Astrocyte (in vitro differentiated cells and primary cell): ENCODE results near the gene SCAPER. TPM values are rescaled to one million over a fixed set of nuclear protein-coding genes. Genes with fewer than 3 reads are reported as not detected.
A peak's percentile ranks its signal among the peaks of the same experiment; 100 is the strongest.

Experiments used
- DNase-seq: peaks from one replicate; pipeline ENCODE4 v3.0.0-alpha.2; 2010; ENCODE audit warnings: low read depth
- FAIRE-seq: peaks from 2 replicates; lab custom pipeline; 2011; peaks lifted over from hg19 to GRCh38; lab: Jason Lieb, UNC
- H2AFZ ChIP-seq: 2 replicates; pipeline ENCODE4 v1.6.0; 2012; ENCODE audit warnings: low read depth, low read length, inconsistent platforms
- H3K27ac ChIP-seq: 2 replicates; pipeline ENCODE4 v1.5.1; 2011; ENCODE audit warnings: low read depth, low read length, inconsistent platforms
- H3K27me3 ChIP-seq: 2 replicates; pipeline ENCODE4 v1.6.0; 2011; ENCODE audit warnings: low read length, inconsistent platforms; ENCODE audit not compliant: insufficient read depth
- H3K36me3 ChIP-seq: 2 replicates; pipeline ENCODE4 v1.5.1; 2011; ENCODE audit warnings: low read length, inconsistent platforms; ENCODE audit not compliant: insufficient read depth
- H3K4me1 ChIP-seq: 2 replicates; pipeline ENCODE4 v1.5.1; 2011; ENCODE audit warnings: low read length, inconsistent platforms; ENCODE audit not compliant: insufficient read depth
- H3K4me2 ChIP-seq: 2 replicates; pipeline ENCODE4 v1.6.0; 2012; ENCODE audit warnings: low read length, inconsistent platforms
- H3K4me3 ChIP-seq: 2 replicates; pipeline ENCODE4 v1.5.1; 2011; ENCODE audit warnings: low read depth, mild to moderate bottlenecking, low read length, inconsistent platforms; ENCODE audit not compliant: insufficient read depth
- H3K79me2 ChIP-seq: 2 replicates; pipeline ENCODE4 v1.6.0; 2012; ENCODE audit warnings: mild to moderate bottlenecking, low read length, inconsistent platforms; ENCODE audit not compliant: insufficient read depth
- H3K9ac ChIP-seq: 2 replicates; pipeline ENCODE4 v1.6.0; 2012; ENCODE audit warnings: mild to moderate bottlenecking, low read length, inconsistent platforms
- H3K9me3 ChIP-seq: 2 replicates; pipeline ENCODE4 v1.5.1; 2012; ENCODE audit warnings: low read depth, mild to moderate bottlenecking, low read length, inconsistent platforms; ENCODE audit not compliant: insufficient read depth
- H4K20me1 ChIP-seq: 2 replicates; pipeline ENCODE4 v1.6.0; 2012; ENCODE audit warnings: low read length, inconsistent platforms; ENCODE audit not compliant: insufficient read depth
- H3K27ac Mint-ChIP-seq: one replicate; pipeline ENCODE4 v1.8.0; 2021; ENCODE audit warnings: mild to moderate bottlenecking, mixed read lengths; ENCODE audit not compliant: unreplicated experiment
- H3K27me3 Mint-ChIP-seq: one replicate; pipeline ENCODE4 v1.8.0; 2021; ENCODE audit warnings: low read depth, mixed read lengths; ENCODE audit not compliant: unreplicated experiment
- H3K36me3 Mint-ChIP-seq: one replicate; pipeline ENCODE4 v1.8.0; 2021; ENCODE audit warnings: low read depth, mixed read lengths; ENCODE audit not compliant: unreplicated experiment
- H3K4me1 Mint-ChIP-seq: one replicate; pipeline ENCODE4 v1.8.0; 2021; ENCODE audit warnings: low read depth, mixed read lengths; ENCODE audit not compliant: unreplicated experiment
- H3K4me3 Mint-ChIP-seq: one replicate; pipeline ENCODE4 v1.8.0; 2021; ENCODE audit warnings: mild to moderate bottlenecking, moderate library complexity, mixed read lengths; ENCODE audit not compliant: unreplicated experiment
- H3K9me3 Mint-ChIP-seq: one replicate; pipeline ENCODE4 v1.8.0; 2021; ENCODE audit warnings: mild to moderate bottlenecking, mixed read lengths; ENCODE audit not compliant: unreplicated experiment
- EZH2 ChIP-seq: IDR thresholded peaks from 2 replicates; pipeline ENCODE4 v1.6.1; 2012; ENCODE audit warnings: mild to moderate bottlenecking, low read length, inconsistent platforms; ENCODE audit not compliant: insufficient read depth
- total RNA-seq: library from RNA; stranded (reverse); gene quantifications from 2 replicates; pipeline ENCODE4 v1.2.1, GENCODE V29; 2021
- TF ChIP-seq, protein P1 (sequence below): IDR thresholded peaks from 2 replicates; pipeline ENCODE4 v1.5.1; 2011; ENCODE audit warnings: low read depth, mild to moderate bottlenecking, inconsistent platforms, low read length, moderate library complexity; ENCODE audit not compliant: insufficient read depth

SCAPER gene
- total RNA-seq, 1 donor from 2014 or later, result 8.6 TPM

DNA sequence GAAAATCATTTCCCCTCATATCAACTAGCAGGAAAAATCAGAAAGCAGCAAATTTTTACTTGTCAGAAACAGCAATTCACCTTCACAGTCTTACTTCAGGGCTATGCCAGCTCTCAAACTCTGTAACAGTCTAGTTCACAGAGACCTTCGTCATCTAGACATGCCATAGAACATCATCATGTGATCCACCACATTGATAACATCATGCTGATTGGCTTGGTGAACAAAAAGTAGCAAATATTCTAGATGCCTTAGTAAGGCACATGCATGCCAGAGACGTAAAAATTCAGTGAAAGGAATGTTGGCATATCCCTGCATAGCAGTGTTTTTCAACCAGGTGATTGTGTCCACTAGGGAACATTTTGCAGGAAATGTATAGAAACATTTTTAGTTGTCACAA, 8.6 kb upstream of the SCAPER start:
- FAIRE-seq (no peak), DNase-seq (no peak)
- TF ChIP-seq, protein P1, sequence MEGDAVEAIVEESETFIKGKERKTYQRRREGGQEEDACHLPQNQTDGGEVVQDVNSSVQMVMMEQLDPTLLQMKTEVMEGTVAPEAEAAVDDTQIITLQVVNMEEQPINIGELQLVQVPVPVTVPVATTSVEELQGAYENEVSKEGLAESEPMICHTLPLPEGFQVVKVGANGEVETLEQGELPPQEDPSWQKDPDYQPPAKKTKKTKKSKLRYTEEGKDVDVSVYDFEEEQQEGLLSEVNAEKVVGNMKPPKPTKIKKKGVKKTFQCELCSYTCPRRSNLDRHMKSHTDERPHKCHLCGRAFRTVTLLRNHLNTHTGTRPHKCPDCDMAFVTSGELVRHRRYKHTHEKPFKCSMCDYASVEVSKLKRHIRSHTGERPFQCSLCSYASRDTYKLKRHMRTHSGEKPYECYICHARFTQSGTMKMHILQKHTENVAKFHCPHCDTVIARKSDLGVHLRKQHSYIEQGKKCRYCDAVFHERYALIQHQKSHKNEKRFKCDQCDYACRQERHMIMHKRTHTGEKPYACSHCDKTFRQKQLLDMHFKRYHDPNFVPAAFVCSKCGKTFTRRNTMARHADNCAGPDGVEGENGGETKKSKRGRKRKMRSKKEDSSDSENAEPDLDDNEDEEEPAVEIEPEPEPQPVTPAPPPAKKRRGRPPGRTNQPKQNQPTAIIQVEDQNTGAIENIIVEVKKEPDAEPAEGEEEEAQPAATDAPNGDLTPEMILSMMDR, result no peak
- TF ChIP-seq EZH2, result no peak
- Histone ChIP-seq H3K9ac (no peak overlapping the region), H3K27me3 (peaks cover 24% of the 10 kb centered on the region), H2AFZ (no peak overlapping the region), H3K9me3 (no peaks in the 10 kb centered on the region), H3K4me2 (no peak overlapping the region), H4K20me1 (no peaks in the 10 kb centered on the region), H3K36me3 (no peaks in the 10 kb centered on the region), H3K27ac (no peak overlapping the region), H3K79me2 (no peaks in the 10 kb centered on the region), H3K4me1 (no peaks in the 10 kb centered on the region), H3K4me3 (no peak overlapping the region)
- no peaks in the 10 kb centered on the region for H3K9me3 Mint-ChIP-seq
- peaks cover 9% of the 10 kb centered on the region for H3K27me3 Mint-ChIP-seq
- H3K4me3 Mint-ChIP-seq, result no peak overlapping the region
- H3K4me1 Mint-ChIP-seq, result no peaks in the 10 kb centered on the region
- no peak overlapping the region for H3K27ac Mint-ChIP-seq
- no peaks in the 10 kb centered on the region for H3K36me3 Mint-ChIP-seq

DNA sequence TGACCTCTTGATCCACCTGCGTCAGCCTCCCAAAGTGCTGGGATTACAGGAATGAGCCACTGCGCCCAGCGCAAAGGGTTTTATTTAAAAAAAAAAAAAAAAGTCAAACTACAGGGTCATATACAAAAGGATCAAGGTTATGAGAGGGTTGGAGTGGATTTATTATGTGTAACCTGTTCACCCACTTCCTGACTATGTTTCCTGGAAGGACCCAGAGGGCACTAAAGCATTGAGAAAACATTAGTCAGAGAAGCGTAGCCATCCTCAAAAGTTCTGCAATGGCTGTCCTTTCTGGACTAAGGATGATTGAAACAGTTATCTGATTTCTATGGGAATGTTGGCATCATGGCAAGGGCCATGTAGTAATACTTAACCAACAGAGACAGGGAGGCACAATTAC, 7.3 kb upstream of the SCAPER start:
- H3K27me3 ChIP-seq, result peaks cover 22% of the 10 kb centered on the region
- no peaks in the 10 kb centered on the region for H3K4me1 ChIP-seq
- no peak overlapping the region for H3K4me3 ChIP-seq
- Mint-ChIP-seq H3K9me3 (no peaks in the 10 kb centered on the region), H3K36me3 (no peaks in the 10 kb centered on the region), H3K27me3 (peaks cover 9% of the 10 kb centered on the region), H3K4me1 (no peaks in the 10 kb centered on the region), H3K4me3 (no peak overlapping the region), H3K27ac (no peak overlapping the region)
- no peak overlapping the region for H3K4me2 ChIP-seq
- DNase-seq (no peak), FAIRE-seq (no peak)
- no peaks in the 10 kb centered on the region for H3K79me2 ChIP-seq
- TF ChIP-seq, protein P1, result no peak
- no peak for TF ChIP-seq EZH2
- no peaks in the 10 kb centered on the region for H4K20me1 ChIP-seq
- no peaks in the 10 kb centered on the region for H3K36me3 ChIP-seq
- no peak overlapping the region for H2AFZ ChIP-seq
- no peak overlapping the region for H3K27ac ChIP-seq
- H3K9ac ChIP-seq, result no peak overlapping the region
- H3K9me3 ChIP-seq, result no peaks in the 10 kb centered on the region

DNA sequence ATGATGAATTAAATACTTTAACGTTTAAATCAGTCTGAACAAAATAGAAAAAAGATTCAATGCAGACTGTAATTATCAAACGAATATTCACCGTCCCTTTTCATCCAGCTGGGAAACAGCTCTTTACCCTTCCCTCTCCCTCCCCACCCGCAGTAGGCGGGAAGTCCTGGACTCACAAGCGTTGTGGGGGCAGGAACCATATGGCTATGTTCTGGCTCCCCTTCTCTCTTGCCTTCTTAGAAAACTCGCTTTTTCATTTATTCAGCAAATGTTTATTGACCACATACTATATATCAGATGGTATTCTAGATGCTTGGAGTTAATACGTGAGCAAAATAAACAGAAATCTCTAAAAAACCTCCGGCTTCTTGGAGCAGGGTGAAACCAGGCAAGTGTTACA, 715 bp upstream of the SCAPER start:
- H3K4me3 ChIP-seq, result peak overlapping the region; percentile 81
- H3K27ac Mint-ChIP-seq, result no peak overlapping the region
- H3K36me3 ChIP-seq, result no peaks in the 10 kb centered on the region
- H3K36me3 Mint-ChIP-seq, result no peaks in the 10 kb centered on the region
- peak overlapping the region; percentile 87 for H3K9ac ChIP-seq
- no peaks in the 10 kb centered on the region for H3K9me3 Mint-ChIP-seq
- H3K79me2 ChIP-seq, result no peaks in the 10 kb centered on the region
- no peaks in the 10 kb centered on the region for H3K27me3 Mint-ChIP-seq
- peaks cover 15% of the 10 kb centered on the region for H3K4me1 ChIP-seq
- TF ChIP-seq, protein P1, result no peak
- TF ChIP-seq EZH2, result no peak
- FAIRE-seq (no peak), DNase-seq (no peak)
- H3K4me1 Mint-ChIP-seq, result peaks cover 3% of the 10 kb centered on the region
- H4K20me1 ChIP-seq, result no peaks in the 10 kb centered on the region
- H3K27ac ChIP-seq, result peak overlapping the region; percentile 35
- no peaks in the 10 kb centered on the region for H3K27me3 ChIP-seq
- H3K4me2 ChIP-seq, result peak overlapping the region; percentile 85
- H3K4me3 Mint-ChIP-seq, result peak overlapping the region; percentile 89
- H3K9me3 ChIP-seq, result no peaks in the 10 kb centered on the region
- H2AFZ ChIP-seq, result peak overlapping the region; percentile 96
